NB4 (cell line): ENCODE measurements around the gene GALNS.

Source experiments
- CTCF ChIP-seq: IDR thresholded peaks from one replicate; pipeline ENCODE4 v1.5.1; 2012; ENCODE audit warnings: low read depth, low read length
- MAX ChIP-seq: IDR thresholded peaks from 2 replicates; pipeline ENCODE4 v1.6.1; 2011; ENCODE audit warnings: low read depth, low read length
- POLR2A ChIP-seq: IDR thresholded peaks from 2 replicates; pipeline ENCODE4 v1.6.1; 2011; ENCODE audit warnings: mild to moderate bottlenecking; ENCODE audit not compliant: insufficient read length; ENCODE audit errors: extremely low read depth

GRCh38 chr16:88783391-88784073 lies 73.2 kb downstream of the GALNS start:
- TF ChIP-seq CTCF = no peak
- no peak for TF ChIP-seq POLR2A
- TF ChIP-seq MAX = peak; percentile 37; the same call in 1 of the 2 replicates
